RWPE1 (cell line): ENCODE data around the gene NADK2.

Experiments
- CTCF ChIA-PET: fragments of 350-600 bp; sonication (Branson Sonifier 250); formaldehyde crosslinking; extraction: SDS; loops from one replicate; lab custom pipeline; 2021; lab: Yijun Ruan, JAX
- POLR2A ChIA-PET: fragments of 400-600 bp; formaldehyde crosslinking; extraction: SDS; loops from one replicate; lab custom pipeline; 2020; ENCODE audit warnings: antibody characterized with exemption; ENCODE audit not compliant: low non-redundant PET; lab: Yijun Ruan, JAX
- DNase-seq: peaks from one replicate; pipeline ENCODE4 v3.0.0; 2012; ENCODE audit warnings: low spot score
- H3K27ac ChIP-seq: fragments of 450-650 bp; 2 replicates; pipeline ENCODE4 v1.5.1; 2017
- TF ChIP-seq, protein P1 (sequence below): fragments of 450-650 bp; conservative IDR thresholded peaks from 2 replicates; pipeline ENCODE4 v1.5.1; 2017; ENCODE audit warnings: low read depth, mild to moderate bottlenecking

The NADK2 gene

DNA sequence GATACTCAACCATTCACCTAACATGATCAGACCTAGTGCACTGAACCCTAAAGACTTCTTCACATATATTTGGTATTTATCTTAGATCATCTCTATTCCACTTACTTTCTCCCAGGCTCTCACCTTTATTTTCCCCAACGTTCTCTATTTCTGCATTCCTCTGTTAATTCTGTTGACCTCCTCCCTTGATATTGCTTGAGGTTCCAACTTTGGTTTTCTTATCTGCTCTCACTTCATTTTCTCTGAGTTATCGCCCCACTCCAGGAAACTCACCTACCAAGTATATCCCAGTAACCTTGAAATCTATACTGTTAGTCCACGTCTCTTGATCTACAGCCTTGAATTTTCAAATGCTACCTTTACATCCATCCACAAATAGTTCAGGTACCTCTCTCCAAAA lies 9.2 kb downstream of the NADK2 start:
- POLR2A ChIA-PET = no interaction called here
- CTCF ChIA-PET = no interaction called here
- H3K27ac ChIP-seq = no peak overlapping the region
- TF ChIP-seq, protein P1, sequence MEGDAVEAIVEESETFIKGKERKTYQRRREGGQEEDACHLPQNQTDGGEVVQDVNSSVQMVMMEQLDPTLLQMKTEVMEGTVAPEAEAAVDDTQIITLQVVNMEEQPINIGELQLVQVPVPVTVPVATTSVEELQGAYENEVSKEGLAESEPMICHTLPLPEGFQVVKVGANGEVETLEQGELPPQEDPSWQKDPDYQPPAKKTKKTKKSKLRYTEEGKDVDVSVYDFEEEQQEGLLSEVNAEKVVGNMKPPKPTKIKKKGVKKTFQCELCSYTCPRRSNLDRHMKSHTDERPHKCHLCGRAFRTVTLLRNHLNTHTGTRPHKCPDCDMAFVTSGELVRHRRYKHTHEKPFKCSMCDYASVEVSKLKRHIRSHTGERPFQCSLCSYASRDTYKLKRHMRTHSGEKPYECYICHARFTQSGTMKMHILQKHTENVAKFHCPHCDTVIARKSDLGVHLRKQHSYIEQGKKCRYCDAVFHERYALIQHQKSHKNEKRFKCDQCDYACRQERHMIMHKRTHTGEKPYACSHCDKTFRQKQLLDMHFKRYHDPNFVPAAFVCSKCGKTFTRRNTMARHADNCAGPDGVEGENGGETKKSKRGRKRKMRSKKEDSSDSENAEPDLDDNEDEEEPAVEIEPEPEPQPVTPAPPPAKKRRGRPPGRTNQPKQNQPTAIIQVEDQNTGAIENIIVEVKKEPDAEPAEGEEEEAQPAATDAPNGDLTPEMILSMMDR = no peak
- DNase-seq = no peak

- TF ChIP-seq, protein P1 = no peak
- no peak for DNase-seq
- POLR2A ChIA-PET = no interaction called here
- CTCF ChIA-PET = interaction anchor here (0.7 to 1.0 kb wide), 2 partner anchors 12 to 75 kb away, joined by 3 read pairs; no protein-coding TSS in a partner anchor
- no peak overlapping the region for H3K27ac ChIP-seq
These were observed 11.5 kb downstream of the NADK2 start for GRCh38 chr5:36230151-36230790.

DNA sequence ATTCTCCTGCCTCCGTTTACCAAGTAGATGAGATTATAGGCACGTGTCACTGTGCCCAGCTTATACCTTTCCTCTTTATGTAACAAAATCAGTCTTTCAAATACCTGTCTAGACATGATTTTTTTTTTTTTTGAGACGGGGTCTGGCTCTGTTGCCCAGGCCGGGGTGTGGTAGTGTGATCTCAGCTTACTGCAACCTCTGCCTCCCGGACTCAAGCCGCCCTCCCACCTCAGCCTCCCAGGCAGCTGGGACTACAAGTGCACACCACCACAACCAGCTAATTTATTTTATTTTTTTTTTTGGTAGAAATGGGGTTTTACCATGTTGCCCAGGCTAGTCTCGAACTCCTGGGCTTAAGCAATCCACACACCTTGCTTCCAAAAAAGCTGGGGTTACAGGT lies 13.2 kb downstream of the NADK2 start:
- no peak overlapping the region for H3K27ac ChIP-seq
- POLR2A ChIA-PET = no interaction called here
- CTCF ChIA-PET = no interaction called here
- DNase-seq = no peak
- TF ChIP-seq, protein P1 = no peak

GRCh38 chr5:36227046-36227445 lies 14.7 kb downstream of the NADK2 start:
- H3K27ac ChIP-seq = no peak overlapping the region
- TF ChIP-seq, protein P1 = no peak
- ChIA-PET CTCF (interaction anchor here (0.7 to 0.9 kb wide), 2 partner anchors 49 to 140 kb away, joined by 3 to 5 read pairs; no protein-coding TSS in a partner anchor), POLR2A (no interaction called here)
- no peak for DNase-seq

- TF ChIP-seq, protein P1 = no peak
- DNase-seq = no peak
- ChIA-PET POLR2A (no interaction called here), CTCF (interaction anchor here (0.5 kb wide), 1 partner anchor 43 kb away, joined by 7 read pairs; no protein-coding TSS in a partner anchor)
- no peak overlapping the region for H3K27ac ChIP-seq
These were observed 19.1 kb downstream of the NADK2 start for GRCh38 chr5:36222620-36223019.

GRCh38 chr5:36217988-36218387 lies 23.7 kb downstream of the NADK2 start:
- ChIA-PET POLR2A (no interaction called here), CTCF (interaction anchor here (0.6 to 0.7 kb wide), 2 partner anchors 165 to 458 kb away, joined by 3 to 5 read pairs; no protein-coding TSS in a partner anchor)
- no peak overlapping the region for H3K27ac ChIP-seq
- TF ChIP-seq, protein P1 = no peak
- DNase-seq = no peak
